Measurements from ENCODE around the gene APBA1.

GRCh38 chr9:69653261-69653660 lies 18.9 kb downstream of the APBA1 start:
- TF ChIP-seq CTCF (IDR thresholded peaks at IDR 0.05) (no peak), EZH2phosphoT487 (IDR thresholded peaks at IDR 0.05) (no peak), EZH2 (IDR thresholded peaks at IDR 0.05) (no peak)

Measured in neural progenitor cell (in vitro differentiated cells).